Left lung (tissue), 10 donors: ENCODE results near the gene GFOD2. TPM values are rescaled to one million over a fixed set of nuclear protein-coding genes. Genes with fewer than 3 reads are reported as not detected.

Source experiments
- ATAC-seq: fragments of 200-7000 bp; cut with Tn5 transposase; one replicate; pipeline ENCODE4 v1.9.1; 2020; ENCODE audit warnings: moderate library complexity
- DNase-seq, 4 donors: peaks; one replicate each; pipeline ENCODE4 v3.0.0-alpha.2; 2013 to 2020
- H3K27ac ChIP-seq, 2 donors: fragments of 200-600 bp; sonication (generic) in 1 of 2; one replicate each; pipeline versions ENCODE4 v1.5.0 to v1.8.0; 2020 to 2021
- H3K27me3 ChIP-seq, 2 donors: fragments of 200-600 bp; sonication (generic) in 1 of 2; one replicate each; pipeline versions ENCODE4 v1.5.0 to v1.8.0; 2020 to 2021
- H3K36me3 ChIP-seq, 2 donors: fragments of 200-600 bp; sonication (generic) in 1 of 2; one replicate each; pipeline versions ENCODE4 v1.5.0 to v1.8.0; 2020 to 2021
- H3K4me1 ChIP-seq, 2 donors: fragments of 200-600 bp; one replicate each; pipeline ENCODE4 v1.8.0; 2021
- H3K4me3 ChIP-seq, 2 donors: fragments of 200-600 bp; sonication (generic) in 1 of 2; one replicate each; pipeline versions ENCODE4 v1.5.0 to v1.8.0; 2020 to 2021; ENCODE audit warnings: mild to moderate bottlenecking in 1 of 2
- H3K9me3 ChIP-seq, 2 donors: fragments of 200-600 bp; sonication (generic) in 1 of 2; one replicate each; pipeline versions ENCODE4 v1.5.0 to v1.8.0; 2020 to 2021
- CTCF ChIP-seq, 2 donors: fragments of 200-600 bp; sonication (generic) in 1 of 2; IDR thresholded peaks; one replicate each; pipeline versions ENCODE4 v1.5.0 to v1.8.0; 2021; ENCODE audit warnings: antibody characterized with exemption in 2 of 2
- intact Hi-C, 2 donors: fragments of 100-400 bp; cut with DNase I; formaldehyde crosslinking; loops; one replicate each; pipeline versions ENCODE4 v1.11.2 to v1.14.2; 2022
- polyA plus RNA-seq, 6 donors: library from polyadenylated mRNA; unstranded; fragments of 120-200 nt; gene quantifications; one replicate each; pipeline ENCODE4 v1.2.1, GENCODE V29; 2013; ENCODE audit not compliant: insufficient read length in 6 of 6
- total RNA-seq, 2 donors: library from RNA; stranded (reverse); fragmentation: NEBNext Ultra II Directional; extraction: Animal tissue kit (Norgen Biotek cat#: 25700); gene quantifications; one replicate each; pipeline ENCODE4 v1.2.1, GENCODE V29; 2021
- donor health status: DM: no; HTN: yes; CAD: no.
- donor health status: DM: no; HTN: no; CAD: no.

Gene GFOD2
- total and polyA plus RNA-seq, 8 donors: 13.7 to 39.5 (median 32.1) TPM

DNA sequence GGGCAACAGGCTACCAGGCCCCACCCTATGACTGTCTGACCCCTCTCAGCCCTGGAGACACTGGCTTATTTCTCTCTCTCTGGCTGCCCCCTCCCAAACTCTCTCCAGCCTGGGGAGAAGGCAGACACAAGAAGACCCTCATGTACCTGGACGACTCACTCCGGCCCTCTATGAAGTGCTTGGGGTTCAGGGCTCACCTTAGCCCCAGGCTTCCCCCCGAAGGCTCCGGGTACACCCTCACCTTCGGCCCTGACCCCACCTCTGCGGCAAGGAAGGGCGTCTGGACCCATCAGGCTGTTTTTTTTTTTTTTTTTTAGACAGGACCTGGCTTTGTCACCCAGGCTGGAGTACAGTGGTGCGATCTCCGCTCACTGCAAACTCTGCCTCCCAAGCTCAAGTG lies 75.1 kb downstream of the GFOD2 start:
- peaks cover 27 to 46% of the 10 kb centered on the region in 2 donors for H3K27me3 ChIP-seq

DNA sequence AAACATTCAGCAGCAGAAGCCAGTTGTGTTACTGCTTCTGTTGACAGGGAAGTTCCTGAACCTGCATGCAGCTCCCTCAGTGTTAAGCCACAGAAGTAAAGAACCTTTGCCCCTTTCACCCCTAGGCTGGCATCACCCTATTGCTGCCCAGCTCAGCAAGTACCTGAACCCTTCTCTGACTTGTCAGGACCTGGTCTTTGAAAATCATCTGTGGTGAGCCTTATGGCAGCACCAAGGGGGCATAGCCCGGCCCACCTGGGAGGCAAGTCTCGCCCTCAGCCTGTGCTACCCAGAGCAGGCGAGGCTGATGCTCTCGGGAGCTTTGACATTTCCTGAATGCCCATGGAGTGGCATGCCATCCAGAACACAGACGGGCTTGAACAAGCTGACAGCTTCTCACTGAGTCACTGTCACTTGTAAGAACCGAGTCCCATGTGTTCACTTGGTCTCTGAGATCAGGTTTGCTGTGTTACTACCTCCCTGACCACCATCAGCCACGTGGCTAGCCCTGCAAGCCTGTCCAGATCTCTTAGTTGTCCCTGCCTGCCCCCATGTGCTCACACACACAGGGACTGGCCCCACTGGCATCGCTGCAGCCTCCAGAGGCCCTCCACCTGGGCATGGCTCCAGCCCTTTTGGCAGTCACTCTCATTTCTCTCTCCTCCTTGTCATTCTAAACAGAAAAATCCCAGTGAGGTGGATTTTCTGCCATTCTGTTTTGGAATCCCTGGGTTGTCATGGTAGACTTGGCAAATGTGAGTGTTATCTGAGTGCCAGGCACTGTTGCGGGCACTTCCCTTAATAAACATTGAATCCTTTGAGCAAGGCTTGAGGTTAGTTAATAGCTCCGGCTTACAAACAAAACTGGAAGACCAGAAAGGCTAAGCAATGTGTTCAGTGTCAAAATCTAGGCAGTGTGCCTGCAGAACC lies 77.1 kb downstream of the GFOD2 start:
- DNase-seq (peak in 1 of 4 donors; percentile 71), ATAC-seq (peak; percentile 78)
- Histone ChIP-seq H3K27me3 (peaks cover 14 to 26% of the 10 kb centered on the region in 2 donors), H3K36me3 (peaks cover 0 to 28% of the 10 kb centered on the region in 2 donors), H3K4me1 (peaks cover 0 to 16% of the 10 kb centered on the region in 2 donors), H3K9me3 (no peaks in the 10 kb centered on the region), H3K27ac (peak overlapping the region in 1 of 2 donors; percentile 3), H3K4me3 (no peak overlapping the region)
- TF ChIP-seq CTCF (IDR thresholded peaks at IDR 0.05): no peak
- intact Hi-C loops: loop anchor here in 1 of 2 donors (10.0 kb wide), 1 partner anchor 97 kb away; no protein-coding TSS in a partner anchor

More for the DNA sequence above, 75.1 kb downstream of the GFOD2 start:
- TF ChIP-seq CTCF (IDR thresholded peaks at IDR 0.05): no peak
- Histone ChIP-seq H3K4me1 (peaks cover 0 to 16% of the 10 kb centered on the region in 2 donors), H3K9me3 (no peaks in the 10 kb centered on the region), H3K4me3 (no peak overlapping the region), H3K27ac (no peak overlapping the region), H3K36me3 (peaks cover 0 to 8% of the 10 kb centered on the region in 2 donors)
- DNase-seq (no peak), ATAC-seq (no peak)
- intact Hi-C loops: loop anchor here in 1 of 2 donors (10.0 kb wide), 1 partner anchor 99 kb away; no protein-coding TSS in a partner anchor

DNA sequence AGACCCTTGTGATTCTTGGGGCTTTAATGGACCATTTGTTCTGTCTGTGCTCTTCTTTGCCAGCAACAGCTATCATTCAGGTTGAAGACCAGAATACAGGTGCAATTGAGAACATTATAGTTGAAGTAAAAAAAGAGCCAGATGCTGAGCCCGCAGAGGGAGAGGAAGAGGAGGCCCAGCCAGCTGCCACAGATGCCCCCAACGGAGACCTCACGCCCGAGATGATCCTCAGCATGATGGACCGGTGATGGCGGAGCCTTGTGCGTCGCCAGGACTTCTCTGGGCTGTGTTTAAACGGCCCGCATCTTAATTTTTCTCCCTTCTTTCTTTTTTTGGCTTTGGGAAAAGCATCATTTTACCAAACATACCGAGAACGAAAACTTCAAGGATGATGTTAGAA lies 81.5 kb downstream of the GFOD2 start:
- Histone ChIP-seq H3K4me3 (no peak overlapping the region), H3K27me3 (no peaks in the 10 kb centered on the region), H3K27ac (no peak overlapping the region), H3K9me3 (no peaks in the 10 kb centered on the region), H3K36me3 (peaks cover 0 to 73% of the 10 kb centered on the region in 2 donors), H3K4me1 (peaks cover 0 to 4% of the 10 kb centered on the region in 2 donors)
- DNase-seq (no peak), ATAC-seq (no peak)
- intact Hi-C loops: no loop called here
- TF ChIP-seq CTCF (IDR thresholded peaks at IDR 0.05): no peak

GRCh38 chr16:67636713-67637112 lies 82.4 kb downstream of the GFOD2 start:
- no peaks in the 10 kb centered on the region for H3K4me1 ChIP-seq
- H3K27me3 ChIP-seq: no peaks in the 10 kb centered on the region
- intact Hi-C loops: no loop called here
- no peaks in the 10 kb centered on the region for H3K9me3 ChIP-seq
- DNase-seq (no peak), ATAC-seq (no peak)
- no peak overlapping the region for H3K4me3 ChIP-seq
- no peak for TF ChIP-seq CTCF (IDR thresholded peaks at IDR 0.05)
- no peak overlapping the region for H3K27ac ChIP-seq
- peaks cover 0 to 82% of the 10 kb centered on the region in 2 donors for H3K36me3 ChIP-seq
